A549 treated with Mapracorat at 1 μM for 4 hours (cell line): ENCODE data around the gene TIPIN. TPM values are rescaled to one million over a fixed set of nuclear protein-coding genes. Genes with fewer than 3 reads are reported as not detected.

Experiments
- total RNA-seq: library from RNA; stranded (reverse); fragments of 200-300 nt; extraction: Qiagen RNA extraction; gene quantifications from 5 replicates; pipeline ENCODE4 v1.2.3, GENCODE V29; 2022

The TIPIN gene
- 21.2 to 30.9 TPM (median 23.6 TPM) in 5 replicates for total RNA-seq

GRCh38 chr15:66356359-66357236 is at the start of gene TIPIN:
TSS of gene TIPIN (minus strand) at chr15:66356685. CDS start at chr15:66352947, 3,738 bp downstream.

GRCh38 chr15:66386204-66387123 is 30.0 kb upstream of the TIPIN start, which contains the start of gene MAP2K1:
TSS of gene MAP2K1 (plus strand) at chr15:66386912. CDS start at chr15:66387348, 436 bp downstream.

GRCh38 chr15:66293419-66294156 is 62.9 kb downstream of the TIPIN start, which contains the start of gene DIS3L:
TSS of gene DIS3L (plus strand) at chr15:66293568. CDS start at chr15:66293597, 29 bp downstream.

Other genes starting within 250 kb of the TIPIN start
- gene MEGF11, start 102.9 kb downstream of the TIPIN start, total RNA-seq: 0.26 to 0.53 TPM (median 0.31 TPM) in 5 replicates
- gene DIS3L, start 63.1 kb downstream of the TIPIN start, total RNA-seq: 29.3 to 33.9 TPM (median 31.0 TPM) in 5 replicates
- 89.3 to 134 TPM (median 128 TPM) in 5 replicates for gene MAP2K1, start 30.2 kb upstream of the TIPIN start, total RNA-seq
- gene SNAPC5, start 141.1 kb upstream of the TIPIN start, total RNA-seq: 43.0 to 61.0 TPM (median 45.7 TPM) in 5 replicates
- gene RPL4, start 148.2 kb upstream of the TIPIN start, total RNA-seq: 5,201 to 6,411 TPM (median 5,352 TPM) in 5 replicates
- 31.5 to 39.7 TPM (median 35.3 TPM) in 5 replicates for gene ZWILCH, start 148.6 kb upstream of the TIPIN start, total RNA-seq
- not detected in 5 replicates for gene LCTL, start 209.3 kb upstream of the TIPIN start, total RNA-seq